ENCODE results near the gene CEP63. TPM values are rescaled to one million over a fixed set of nuclear protein-coding genes. Genes with fewer than 3 reads are reported as not detected.

Gene CEP63
- total and polyA plus RNA-seq, 9 of the 15 experiments (the other 6 are each of a cell fraction or from before 2014, with no cell fraction given) = 5.1 to 17.8 (median 10.6) TPM

GRCh38 chr3:134457376-134458074 lies 28.3 kb upstream of the CEP63 start:
- Histone ChIP-seq H2AFZ (ENCODE audit: low read depth, low read length) (no peak overlapping the region), H3K9me1 (ENCODE audit: control insufficient read depth, insufficient read depth, low read length) (no peaks in the 10 kb centered on the region), H3K79me2 (ENCODE audit: control insufficient read depth, insufficient read depth, low read length) (no peaks in the 10 kb centered on the region), H3K4me2 (ENCODE audit: insufficient read depth, low read length) (no peak overlapping the region), H3K36me3 (ENCODE audit: control insufficient read depth, insufficient read depth, low read length) (no peaks in the 10 kb centered on the region), H3K9me3 (replicated peaks; ENCODE audit: control insufficient read depth, insufficient read depth, low read depth, low read length) (no peaks in the 10 kb centered on the region), H3K27ac (ENCODE audit: extremely low read depth, low read depth, low read length) (no peak overlapping the region), H3K9ac (ENCODE audit: insufficient read depth in 1 of 2, low read depth in 2 of 2, low read length in 2 of 2) (no peak overlapping the region), H4K20me1 (replicated peaks; ENCODE audit: control insufficient read depth, insufficient read depth, low read length) (no peaks in the 10 kb centered on the region), H3K4me1 (replicated peaks in 1 of 2; ENCODE audit: control insufficient read depth in 2 of 2, insufficient read depth in 2 of 2, low read length in 2 of 2) (no peaks in the 10 kb centered on the region), H3K27me3 (ENCODE audit: control insufficient read depth in 2 of 2, insufficient read depth in 2 of 2, low read length in 2 of 2) (peaks cover 10 to 26% of the 10 kb centered on the region in 2 experiments; a peak in 3 of 5 replicates), H3K4me3 (no peak overlapping the region)
- no peak for DNase-seq (ENCODE audit: extremely low read depth in 1 of 4, low spot score in 3 of 4)
- no peak for ATAC-seq
- BruUV-seq (replicated peaks) = no TSS peak
- TF ChIP-seq NFE2 (IDR thresholded peaks at IDR 0.05; ENCODE audit: low read depth) (no peak), SMARCB1 (IDR thresholded peaks at IDR 0.05; ENCODE audit: insufficient read length, low read depth) (no peak), FOXA1 (IDR thresholded peaks at IDR 0.05; ENCODE audit: borderline replicate concordance) (no peak), CHCHD3 (CRISPR knock-in tag; IDR thresholded peaks at IDR 0.05) (no peak), PHF21A (IDR thresholded peaks at IDR 0.05; ENCODE audit: borderline replicate concordance, low read depth) (no peak), DACH1 (IDR thresholded peaks at IDR 0.05; ENCODE audit: partially characterized antibody) (no peak), ZNF212 (CRISPR knock-in tag; IDR thresholded peaks at IDR 0.05) (no peak), L3MBTL2 (IDR thresholded peaks at IDR 0.05) (no peak), MTA3 (IDR thresholded peaks at IDR 0.05; ENCODE audit: borderline replicate concordance) (no peak), ZBTB33 (CRISPR knock-in tag; IDR thresholded peaks at IDR 0.05) (no peak), KLF13 (tag; IDR thresholded peaks at IDR 0.05; ENCODE audit: borderline replicate concordance, low read depth) (no peak), CREBBP (IDR thresholded peaks at IDR 0.05; ENCODE audit: low read depth, low read length) (no peak), TSHZ1 (CRISPR knock-in tag; IDR thresholded peaks at IDR 0.05) (no peak)
- POLR2A ChIA-PET = interaction anchor here (0.7 kb wide), 1 partner anchor 144 kb away, joined by 3 read pairs; no protein-coding TSS in a partner anchor
- WGBS (ENCODE audit: insufficient coverage, low coverage, missing lambda C conversion rate) = 3% methylated on average over 8 of the region's 9 CpGs
- CTCF ChIA-PET (ENCODE audit: low intra/inter-chr PET ratio) = no interaction called here
- intact Hi-C loops (cut with micrococcal nuclease) (no loop called here), in situ Hi-C loops (cut with MboI) (no loop called here)
- no peak for FAIRE-seq
